Endothelial cell of umbilical vein (primary cell): ENCODE results near the gene EML4. TPM values are rescaled to one million over a fixed set of nuclear protein-coding genes. Genes with fewer than 3 reads are reported as not detected.

ENCODE experiments used
- BruUV-seq: library from RNA; stranded (reverse); fragments of 400-500 nt; replicated peaks from 2 replicates; lab custom pipeline; 2021; lab: Mats Ljungman, UMichigan
- CTCF ChIA-PET: fragments of 300-600, 350-600 bp; sonication (Branson Sonifier 250); formaldehyde crosslinking; loops from one replicate; lab custom pipeline; 2021; ENCODE audit warnings: antibody characterized with exemption, inconsistent platforms; lab: Charles Lee
- POLR2A ChIA-PET: fragments of 300-600, 350-600 bp; sonication (Branson Sonifier 250); formaldehyde crosslinking; loops from one replicate; lab custom pipeline; 2021; ENCODE audit warnings: antibody characterized with exemption, inconsistent platforms; lab: Charles Lee
- DNase-seq: peaks from one replicate; pipeline ENCODE4 v3.0.0-alpha.2; 2011; ENCODE audit warnings: low read depth, low spot score
- FAIRE-seq: peaks from 2 replicates; lab custom pipeline; 2011; peaks lifted over from hg19 to GRCh38; lab: Jason Lieb, UNC
- H2AFZ ChIP-seq: 2 replicates; pipeline ENCODE4 v1.6.0; 2012; ENCODE audit warnings: low read depth, low read length, control low read depth, inconsistent platforms
- H3K27ac ChIP-seq: 2 replicates; pipeline ENCODE4 v1.5.1; 2011; ENCODE audit warnings: low read depth, mild to moderate bottlenecking, control low read depth, low read length, moderate library complexity; ENCODE audit not compliant: insufficient read depth
- H3K27me3 ChIP-seq, 2 experiments: 2 replicates each; pipeline versions ENCODE4 v1.6.0 to v1.6.1; 2011; ENCODE audit warnings: low read length in 2 of 2, mixed read lengths in 1 of 2; ENCODE audit not compliant: control insufficient read depth in 2 of 2, insufficient read depth in 2 of 2
- H3K36me3 ChIP-seq, 2 experiments: 2 replicates in 1 of 2; 3 replicates in 1 of 2; pipeline ENCODE4 v1.5.1; 2011; ENCODE audit warnings: low read length in 2 of 2, mild to moderate bottlenecking in 1 of 2, moderate library complexity in 1 of 2; ENCODE audit not compliant: control insufficient read depth in 2 of 2, insufficient read depth in 2 of 2; ENCODE audit errors: extremely low read depth in 1 of 2
- H3K4me1 ChIP-seq: 3 replicates; pipeline ENCODE4 v1.5.1; 2011; ENCODE audit warnings: mild to moderate bottlenecking, low read length; ENCODE audit not compliant: control insufficient read depth, insufficient read depth; ENCODE audit errors: extremely low read depth
- H3K4me2 ChIP-seq: 2 replicates; pipeline ENCODE4 v1.6.1; 2011; ENCODE audit warnings: low read length, control low read depth, mixed read lengths; ENCODE audit not compliant: insufficient read depth
- H3K4me3 ChIP-seq, 3 experiments: fragments of 200-600 bp in 1 of 3; sonication (generic), shearing (Covaris generic) in 1 of 3; replicated peaks in 1 of 3; 2 replicates each; pipeline ENCODE4 v1.5.1; 2011 to 2016; ENCODE audit warnings: control low read depth in 3 of 3, low read length in 3 of 3, mild to moderate bottlenecking in 2 of 3, inconsistent platforms in 1 of 3, low read depth in 1 of 3, moderate library complexity in 1 of 3; ENCODE audit not compliant: insufficient read depth in 1 of 3
- H3K79me2 ChIP-seq: 2 replicates; pipeline ENCODE4 v1.6.0; 2012; ENCODE audit warnings: low read length, inconsistent platforms; ENCODE audit not compliant: control insufficient read depth, insufficient read depth
- H3K9ac ChIP-seq: replicated peaks from 2 replicates; pipeline ENCODE3; 2011; ENCODE audit warnings: low read length, control low read depth; ENCODE audit not compliant: insufficient read depth; ENCODE audit errors: extremely low read depth
- H3K9me1 ChIP-seq: replicated peaks from 3 replicates; pipeline ENCODE4 v1.6.0; 2011; ENCODE audit warnings: mild to moderate bottlenecking, low read length; ENCODE audit not compliant: control insufficient read depth, insufficient read depth; ENCODE audit errors: extremely low read depth
- H3K9me3 ChIP-seq: replicated peaks from 2 replicates; pipeline ENCODE4 v1.5.1; 2012; ENCODE audit warnings: low read length, inconsistent platforms; ENCODE audit not compliant: control insufficient read depth, insufficient read depth
- H4K20me1 ChIP-seq: replicated peaks from 2 replicates; pipeline ENCODE3; 2011; ENCODE audit warnings: mild to moderate bottlenecking, low read length; ENCODE audit not compliant: control insufficient read depth, insufficient read depth; ENCODE audit errors: extremely low read depth
- EZH2 ChIP-seq: IDR thresholded peaks from 2 replicates; pipeline ENCODE4 v1.6.1; 2012; ENCODE audit warnings: borderline replicate concordance, low read depth, mild to moderate bottlenecking, moderate library complexity, low read length, inconsistent platforms; ENCODE audit not compliant: severe bottlenecking
- FOS ChIP-seq: IDR thresholded peaks from 2 replicates; pipeline ENCODE4 v1.6.1; 2011; ENCODE audit warnings: mild to moderate bottlenecking, low read length, moderate library complexity, borderline replicate concordance; ENCODE audit not compliant: insufficient read depth
- GATA2 ChIP-seq: IDR thresholded peaks from 2 replicates; pipeline ENCODE4 v1.7.0; 2011; ENCODE audit warnings: low read depth, mild to moderate bottlenecking, moderate library complexity, mixed read lengths, low read length; ENCODE audit not compliant: insufficient read length, insufficient read depth
- JUN ChIP-seq: IDR thresholded peaks from 2 replicates; pipeline ENCODE4 v1.6.1; 2011; ENCODE audit warnings: borderline replicate concordance, low read depth; ENCODE audit not compliant: insufficient read length, insufficient read depth
- MYC ChIP-seq: IDR thresholded peaks from one replicate; pipeline ENCODE4 v1.6.1; 2011; ENCODE audit warnings: mild to moderate bottlenecking, low read depth, low read length
- POLR2A ChIP-seq: IDR thresholded peaks from 2 replicates; pipeline ENCODE4 v1.6.1; 2012; ENCODE audit warnings: low read depth, mild to moderate bottlenecking, control low read depth, low read length
- POLR2AphosphoS5 ChIP-seq: IDR thresholded peaks from 2 replicates; pipeline ENCODE4 v1.6.1; 2012; ENCODE audit warnings: low read depth, mild to moderate bottlenecking, control low read depth, low read length, moderate library complexity; ENCODE audit not compliant: insufficient read depth
- dilution Hi-C: fragments of 300-500 bp; cut with MboI; formaldehyde crosslinking; loops from one replicate; pipeline ENCODE4 v1.15.0; 2019; ENCODE audit warnings: low sequenced_read_pairs; ENCODE audit not compliant: extremely low pct_ligation_motif_present
- intact Hi-C: fragments of 100-400 bp; cut with micrococcal nuclease; formaldehyde crosslinking; loops from one replicate; pipeline ENCODE4 v1.10.0; 2022
- polyA plus RNA-seq, 4 experiments: library from polyadenylated mRNA; depleted of rRNA in 3 of 4; stranded (reverse) in 3 of 4; unstranded in 1 of 4; fragments of >200 nt; gene quantifications; 2 replicates each; pipeline versions ENCODE4 v1.2.1 to v1.2.3, GENCODE V29; 2011 to 2012; ENCODE audit warnings: missing spikeins in 1 of 4
- total RNA-seq: library from RNA; stranded (reverse); gene quantifications from 2 replicates; pipeline ENCODE4 v1.2.3, GENCODE V29; 2021
- TF ChIP-seq, protein P1 (sequence below), 2 donors: IDR thresholded peaks; 1 replicate in 1 of 2; 2 replicates in 1 of 2; pipeline ENCODE4 v1.5.1; 2011; ENCODE audit warnings: low read length in 2 of 2, mild to moderate bottlenecking in 2 of 2, moderate library complexity in 2 of 2, control low read depth in 1 of 2, inconsistent platforms in 1 of 2, low read depth in 1 of 2; ENCODE audit not compliant: insufficient read depth in 1 of 2; ENCODE audit errors: extremely low read depth in 1 of 2
- TF ChIP-seq, protein P2 (sequence below): IDR thresholded peaks from 2 replicates; pipeline ENCODE4 v1.6.1; 2011; ENCODE audit not compliant: insufficient read depth, insufficient read length

Gene EML4
- total and polyA plus RNA-seq, 2 donors (not counting 3 experiments of a cell fraction or from before 2014, with no cell fraction given) = 13.3 to 32.0 TPM

DNA sequence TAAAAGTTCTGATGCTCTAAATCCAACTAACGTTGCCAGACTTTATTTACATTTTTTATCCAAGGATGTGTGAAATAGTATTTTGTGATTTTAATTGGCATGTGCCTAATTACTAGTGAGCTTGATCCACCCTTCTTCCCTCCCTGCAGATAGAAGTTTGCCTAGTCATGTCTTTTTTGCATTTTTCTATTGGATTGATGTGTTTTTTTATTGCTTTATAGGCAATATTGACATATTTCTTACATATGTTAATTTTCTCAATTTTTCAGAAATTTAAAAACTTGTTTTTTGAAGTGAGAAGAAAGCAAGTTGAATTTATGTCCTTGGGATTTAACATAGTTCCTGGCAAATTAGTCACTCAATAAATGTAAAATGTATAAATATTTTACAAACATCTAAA is 56.4 kb downstream of the EML4 start:
- no peaks in the 10 kb centered on the region for H3K9me1 ChIP-seq
- H3K27ac ChIP-seq = no peak overlapping the region
- H3K36me3 ChIP-seq = no peaks in the 10 kb centered on the region
- ChIA-PET POLR2A (no interaction called here), CTCF (no interaction called here)
- DNase-seq = no peak
- no peak for FAIRE-seq
- H3K9me3 ChIP-seq = no peaks in the 10 kb centered on the region
- BruUV-seq = no TSS peak
- peaks cover 13% of the 10 kb centered on the region for H3K4me1 ChIP-seq
- TF ChIP-seq EZH2 (no peak), POLR2A (no peak), FOS (no peak), MYC (no peak), POLR2AphosphoS5 (no peak), GATA2 (no peak), JUN (no peak)
- TF ChIP-seq, protein P1, sequence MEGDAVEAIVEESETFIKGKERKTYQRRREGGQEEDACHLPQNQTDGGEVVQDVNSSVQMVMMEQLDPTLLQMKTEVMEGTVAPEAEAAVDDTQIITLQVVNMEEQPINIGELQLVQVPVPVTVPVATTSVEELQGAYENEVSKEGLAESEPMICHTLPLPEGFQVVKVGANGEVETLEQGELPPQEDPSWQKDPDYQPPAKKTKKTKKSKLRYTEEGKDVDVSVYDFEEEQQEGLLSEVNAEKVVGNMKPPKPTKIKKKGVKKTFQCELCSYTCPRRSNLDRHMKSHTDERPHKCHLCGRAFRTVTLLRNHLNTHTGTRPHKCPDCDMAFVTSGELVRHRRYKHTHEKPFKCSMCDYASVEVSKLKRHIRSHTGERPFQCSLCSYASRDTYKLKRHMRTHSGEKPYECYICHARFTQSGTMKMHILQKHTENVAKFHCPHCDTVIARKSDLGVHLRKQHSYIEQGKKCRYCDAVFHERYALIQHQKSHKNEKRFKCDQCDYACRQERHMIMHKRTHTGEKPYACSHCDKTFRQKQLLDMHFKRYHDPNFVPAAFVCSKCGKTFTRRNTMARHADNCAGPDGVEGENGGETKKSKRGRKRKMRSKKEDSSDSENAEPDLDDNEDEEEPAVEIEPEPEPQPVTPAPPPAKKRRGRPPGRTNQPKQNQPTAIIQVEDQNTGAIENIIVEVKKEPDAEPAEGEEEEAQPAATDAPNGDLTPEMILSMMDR (IDR thresholded peaks at IDR 0.05; ENCODE audit: extremely low read depth in 1 of 2, insufficient read depth in 1 of 2, low read depth in 1 of 2, low read length in 2 of 2) = no peak
- TF ChIP-seq, protein P2, sequence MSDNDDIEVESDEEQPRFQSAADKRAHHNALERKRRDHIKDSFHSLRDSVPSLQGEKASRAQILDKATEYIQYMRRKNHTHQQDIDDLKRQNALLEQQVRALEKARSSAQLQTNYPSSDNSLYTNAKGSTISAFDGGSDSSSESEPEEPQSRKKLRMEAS = no peak
- dilution Hi-C loops (no loop called here), intact Hi-C loops (no loop called here)
- no peak overlapping the region for H2AFZ ChIP-seq
- no peak overlapping the region for H3K4me2 ChIP-seq
- no peaks in the 10 kb centered on the region for H3K27me3 ChIP-seq
- no peak overlapping the region for H3K4me3 ChIP-seq
- peaks cover 6% of the 10 kb centered on the region for H3K79me2 ChIP-seq
- H4K20me1 ChIP-seq = no peaks in the 10 kb centered on the region
- H3K9ac ChIP-seq = no peak overlapping the region
